ENCODE data around the gene SCML1.
"Not testable (repeated sequence)": the region's sequence is repeated elsewhere in the genome, so short reads cannot be mapped to it uniquely, and the experiment has no call there.

The SCML1 gene

DNA sequence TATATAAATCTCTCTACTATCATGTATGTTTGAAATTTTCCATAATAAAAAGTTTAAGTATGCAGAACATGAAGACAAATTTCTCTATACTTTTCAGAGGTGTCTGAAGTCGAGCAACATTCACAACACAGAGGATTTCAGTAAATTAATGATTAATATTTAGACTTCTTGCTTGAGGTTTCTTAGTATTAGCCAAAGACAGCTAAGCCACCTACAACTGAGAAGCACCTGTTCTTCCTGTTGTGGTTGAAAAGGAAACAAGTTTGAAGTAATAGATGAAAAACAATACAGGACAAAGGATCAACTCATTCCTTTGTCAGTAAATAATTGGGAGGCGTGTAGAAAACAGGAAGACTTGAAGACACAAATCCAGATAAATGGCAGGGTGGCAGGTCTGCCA lies 21.1 kb downstream of the SCML1 start:
- Histone ChIP-seq H3K9me3 (ENCODE audit: control insufficient read depth in 5 of 5, low read length in 5 of 5) (no peaks in the 10 kb centered on the region), H3K36me3 (ENCODE audit: control insufficient read depth in 5 of 5, insufficient read depth in 5 of 5, low read length in 5 of 5) (no peaks in the 10 kb centered on the region), H3K4me3 (ENCODE audit: low read depth in 1 of 5, low read length in 5 of 5) (no peak overlapping the region), H3K27ac (ENCODE audit: low read depth, low read length) (no peak overlapping the region), H3K27me3 (ENCODE audit: control insufficient read depth in 5 of 5, insufficient read depth in 4 of 5, low read length in 5 of 5) (peaks cover 0 to 4% (median 0%) of the 10 kb centered on the region in 5 donors), H3K9ac (ENCODE audit: low read length in 5 of 5) (no peak overlapping the region), H3K4me1 (ENCODE audit: control insufficient read depth in 5 of 5, insufficient read depth in 5 of 5, low read length in 5 of 5) (peaks cover 0 to 8% (median 0%) of the 10 kb centered on the region in 5 donors)

GRCh38 chrX:17759990-17760389 lies 22.7 kb downstream of the SCML1 start:
- Histone ChIP-seq H3K9ac (ENCODE audit: low read length in 5 of 5) (no peak overlapping the region), H3K27me3 (ENCODE audit: control insufficient read depth in 5 of 5, insufficient read depth in 4 of 5, low read length in 5 of 5) (peaks cover 0 to 5% (median 4%) of the 10 kb centered on the region in 5 donors), H3K4me1 (ENCODE audit: control insufficient read depth in 5 of 5, insufficient read depth in 5 of 5, low read length in 5 of 5) (peaks cover 0 to 8% (median 0%) of the 10 kb centered on the region in 5 donors), H3K27ac (ENCODE audit: low read depth, low read length) (no peak overlapping the region), H3K4me3 (ENCODE audit: low read depth in 1 of 5, low read length in 5 of 5) (no peak overlapping the region), H3K36me3 (ENCODE audit: control insufficient read depth in 5 of 5, insufficient read depth in 5 of 5, low read length in 5 of 5) (no peaks in the 10 kb centered on the region), H3K9me3 (ENCODE audit: control insufficient read depth in 5 of 5, low read length in 5 of 5) (peaks cover 0 to 4% (median under 1%) of the 10 kb centered on the region in 5 donors)

DNA sequence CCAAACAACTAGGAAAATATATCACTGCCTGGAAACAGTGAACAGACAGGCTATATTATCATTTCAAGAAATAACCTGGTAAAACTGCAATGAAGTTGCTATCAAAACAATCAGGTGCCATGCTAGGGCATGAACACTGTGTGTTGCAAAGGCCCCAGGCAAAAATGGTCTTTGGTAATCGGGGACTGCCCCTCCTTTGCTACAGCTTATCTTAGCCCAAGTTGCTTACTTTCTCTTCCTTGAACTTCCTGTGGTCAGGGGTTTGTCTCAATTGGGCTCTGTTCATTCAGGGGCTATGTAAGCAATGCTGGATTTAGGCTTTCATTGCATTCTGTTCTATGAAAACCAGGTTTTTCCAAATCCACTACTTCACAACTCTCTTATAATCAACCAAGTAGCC lies 30.4 kb downstream of the SCML1 start:
- no peak overlapping the region for H3K27ac ChIP-seq (ENCODE audit: low read depth, low read length)
- peaks cover 0 to 24% (median 18%) of the 10 kb centered on the region in 5 donors for H3K27me3 ChIP-seq (ENCODE audit: control insufficient read depth in 5 of 5, insufficient read depth in 4 of 5, low read length in 5 of 5)
- peaks cover 0 to 11% (median 4%) of the 10 kb centered on the region in 5 donors for H3K9me3 ChIP-seq (ENCODE audit: control insufficient read depth in 5 of 5, low read length in 5 of 5)
- H3K36me3 ChIP-seq (ENCODE audit: control insufficient read depth in 5 of 5, insufficient read depth in 5 of 5, low read length in 5 of 5), result no peaks in the 10 kb centered on the region
- H3K4me1 ChIP-seq (ENCODE audit: control insufficient read depth in 5 of 5, insufficient read depth in 5 of 5, low read length in 5 of 5), result no peaks in the 10 kb centered on the region
- no peak overlapping the region for H3K4me3 ChIP-seq (ENCODE audit: low read depth in 1 of 5, low read length in 5 of 5)
- H3K9ac ChIP-seq (ENCODE audit: low read length in 5 of 5), result no peak overlapping the region

- no peak overlapping the region for H3K27ac ChIP-seq (ENCODE audit: low read depth, low read length)
- no peaks in the 10 kb centered on the region for H3K4me1 ChIP-seq (ENCODE audit: control insufficient read depth in 5 of 5, insufficient read depth in 5 of 5, low read length in 5 of 5)
- no peak overlapping the region for H3K4me3 ChIP-seq (ENCODE audit: low read depth in 1 of 5, low read length in 5 of 5)
- peaks cover 6 to 37% (median 23%) of the 10 kb centered on the region in 5 donors for H3K27me3 ChIP-seq (ENCODE audit: control insufficient read depth in 5 of 5, insufficient read depth in 4 of 5, low read length in 5 of 5)
- H3K36me3 ChIP-seq (ENCODE audit: control insufficient read depth in 5 of 5, insufficient read depth in 5 of 5, low read length in 5 of 5), result no peaks in the 10 kb centered on the region
- peaks cover 0 to 11% (median 4%) of the 10 kb centered on the region in 5 donors for H3K9me3 ChIP-seq (ENCODE audit: control insufficient read depth in 5 of 5, low read length in 5 of 5)
- H3K9ac ChIP-seq (ENCODE audit: low read length in 5 of 5), result no peak overlapping the region
Observed at GRCh38 chrX:17768997-17769396, 31.7 kb downstream of the SCML1 start.

DNA sequence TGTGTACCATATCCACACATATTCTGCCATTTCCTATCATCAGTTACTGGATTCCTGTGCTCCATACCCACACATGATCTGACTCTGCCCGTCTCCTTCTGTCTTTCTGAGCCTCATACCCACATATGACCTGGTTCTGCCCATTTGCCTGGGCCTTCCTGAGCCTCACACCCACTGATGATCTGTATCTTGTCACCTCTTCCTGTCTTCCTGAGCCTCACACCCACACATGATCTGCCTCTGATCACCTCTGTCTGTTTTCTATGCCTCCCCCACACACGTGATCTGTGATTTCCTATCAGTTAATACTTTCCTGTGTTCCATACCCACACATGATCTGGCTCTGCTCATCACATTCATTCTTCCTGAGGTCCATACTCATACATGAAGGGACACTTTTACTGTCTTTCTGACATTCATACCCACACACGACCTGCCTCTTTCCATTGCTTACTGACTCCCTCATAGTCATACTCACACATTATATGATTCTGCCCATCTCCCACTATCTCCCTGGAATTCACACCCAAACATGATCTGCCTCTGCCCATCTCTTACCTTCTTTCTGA lies 32.5 kb downstream of the SCML1 start:
- Histone ChIP-seq H3K4me1 (ENCODE audit: control insufficient read depth in 5 of 5, insufficient read depth in 5 of 5, low read length in 5 of 5) (no peaks in the 10 kb centered on the region), H3K27me3 (ENCODE audit: control insufficient read depth in 5 of 5, insufficient read depth in 4 of 5, low read length in 5 of 5) (peaks cover 6 to 37% (median 23%) of the 10 kb centered on the region in 5 donors)

DNA sequence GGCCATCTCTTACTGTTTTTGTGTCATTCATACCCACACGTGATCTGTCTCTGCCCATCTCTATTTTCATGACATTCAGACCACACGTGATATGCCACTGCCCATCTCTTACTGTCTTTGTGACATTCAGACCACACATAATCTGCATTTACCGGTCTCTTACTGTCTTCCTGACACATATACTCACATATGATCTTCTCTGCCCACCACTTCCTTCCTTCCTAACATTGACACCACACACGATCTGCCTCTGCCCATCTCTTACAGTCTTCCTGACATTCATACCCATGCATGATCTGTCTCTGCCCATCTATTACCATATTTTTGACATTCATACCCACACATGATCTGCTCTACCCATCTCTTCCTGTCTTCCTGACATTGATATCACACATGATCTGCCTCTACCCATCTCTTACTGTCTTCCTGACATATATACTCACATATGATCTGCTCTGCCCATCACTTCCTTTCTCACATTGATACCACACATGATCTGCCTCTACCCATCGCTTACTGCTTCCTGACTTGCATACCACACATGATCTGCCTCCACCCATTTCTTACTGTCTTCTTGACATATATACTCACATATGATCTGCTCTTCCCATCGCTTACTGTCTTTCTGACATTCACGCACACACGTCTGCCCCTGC lies 36.1 kb downstream of the SCML1 start:
- Histone ChIP-seq H3K9ac (ENCODE audit: low read length in 5 of 5) (no peak overlapping the region), H3K4me3 (ENCODE audit: low read depth in 1 of 5, low read length in 5 of 5) (no peak overlapping the region), H3K36me3 (ENCODE audit: control insufficient read depth in 5 of 5, insufficient read depth in 5 of 5, low read length in 5 of 5) (no peaks in the 10 kb centered on the region), H3K9me3 (ENCODE audit: control insufficient read depth in 5 of 5, low read length in 5 of 5) (peaks cover 0 to 5% (median 4%) of the 10 kb centered on the region in 5 donors), H3K4me1 (ENCODE audit: control insufficient read depth in 5 of 5, insufficient read depth in 5 of 5, low read length in 5 of 5) (no peaks in the 10 kb centered on the region), H3K27ac (ENCODE audit: low read depth, low read length) (no peak overlapping the region), H3K27me3 (ENCODE audit: control insufficient read depth in 5 of 5, insufficient read depth in 4 of 5, low read length in 5 of 5) (peaks cover 5 to 31% (median 18%) of the 10 kb centered on the region in 5 donors)

More for the DNA sequence above, 32.5 kb downstream of the SCML1 start:
- H3K4me3 ChIP-seq (ENCODE audit: low read depth in 1 of 5, low read length in 5 of 5), result no peak overlapping the region
- H3K36me3 ChIP-seq (ENCODE audit: control insufficient read depth in 5 of 5, insufficient read depth in 5 of 5, low read length in 5 of 5), result no peaks in the 10 kb centered on the region
- H3K9me3 ChIP-seq (ENCODE audit: control insufficient read depth in 5 of 5, low read length in 5 of 5), result peaks cover 0 to 9% (median 4%) of the 10 kb centered on the region in 5 donors
- H3K27ac ChIP-seq (ENCODE audit: low read depth, low read length), result no peak overlapping the region
- no peak overlapping the region for H3K9ac ChIP-seq (ENCODE audit: low read length in 5 of 5)

GRCh38 chrX:17774053-17774452 lies 36.8 kb downstream of the SCML1 start:
- peaks cover 0 to 7% (median 4%) of the 10 kb centered on the region in 5 donors for H3K9me3 ChIP-seq (ENCODE audit: control insufficient read depth in 5 of 5, low read length in 5 of 5)
- H3K4me1 ChIP-seq (ENCODE audit: control insufficient read depth in 5 of 5, insufficient read depth in 5 of 5, low read length in 5 of 5), result no peaks in the 10 kb centered on the region
- no peak overlapping the region for H3K27ac ChIP-seq (ENCODE audit: low read depth, low read length)
- peaks cover 5 to 31% (median 18%) of the 10 kb centered on the region in 5 donors for H3K27me3 ChIP-seq (ENCODE audit: control insufficient read depth in 5 of 5, insufficient read depth in 4 of 5, low read length in 5 of 5)
- H3K4me3 ChIP-seq (ENCODE audit: low read depth in 1 of 5, low read length in 5 of 5), result no peak overlapping the region
- H3K36me3 ChIP-seq (ENCODE audit: control insufficient read depth in 5 of 5, insufficient read depth in 5 of 5, low read length in 5 of 5), result no peaks in the 10 kb centered on the region
- H3K9ac ChIP-seq (ENCODE audit: low read length in 5 of 5), result no peak overlapping the region

DNA sequence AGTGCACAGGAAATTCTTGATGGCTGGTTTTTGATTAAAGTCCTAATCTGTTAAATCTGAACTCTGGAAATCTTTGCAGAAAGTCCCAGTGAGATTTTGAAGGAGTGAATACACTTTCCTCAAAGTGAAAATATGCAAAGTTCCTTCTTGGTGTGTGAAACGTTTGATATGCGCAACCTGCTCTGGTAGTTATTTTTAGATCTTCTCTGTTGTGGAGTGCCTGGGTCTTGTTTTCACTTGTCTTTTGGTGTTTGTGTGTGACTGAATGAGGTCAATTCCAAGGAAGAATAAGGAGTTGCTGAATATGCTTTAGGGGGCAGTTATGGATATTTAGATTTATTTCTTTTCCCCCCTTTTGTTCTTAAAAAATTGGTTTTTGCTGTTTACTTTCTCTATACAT lies 41.7 kb downstream of the SCML1 start:
- H3K36me3 ChIP-seq (ENCODE audit: control insufficient read depth in 5 of 5, insufficient read depth in 5 of 5, low read length in 5 of 5), result no peaks in the 10 kb centered on the region
- no peak overlapping the region for H3K27ac ChIP-seq (ENCODE audit: low read depth, low read length)
- no peak overlapping the region for H3K9ac ChIP-seq (ENCODE audit: low read length in 5 of 5)
- H3K4me3 ChIP-seq (ENCODE audit: low read depth in 1 of 5, low read length in 5 of 5), result no peak overlapping the region
- peaks cover 0 to 3% (median under 1%) of the 10 kb centered on the region in 5 donors for H3K27me3 ChIP-seq (ENCODE audit: control insufficient read depth in 5 of 5, insufficient read depth in 4 of 5, low read length in 5 of 5)
- no peaks in the 10 kb centered on the region for H3K4me1 ChIP-seq (ENCODE audit: control insufficient read depth in 5 of 5, insufficient read depth in 5 of 5, low read length in 5 of 5)
- peaks cover 0 to 17% (median 14%) of the 10 kb centered on the region in 5 donors for H3K9me3 ChIP-seq (ENCODE audit: control insufficient read depth in 5 of 5, low read length in 5 of 5)

DNA sequence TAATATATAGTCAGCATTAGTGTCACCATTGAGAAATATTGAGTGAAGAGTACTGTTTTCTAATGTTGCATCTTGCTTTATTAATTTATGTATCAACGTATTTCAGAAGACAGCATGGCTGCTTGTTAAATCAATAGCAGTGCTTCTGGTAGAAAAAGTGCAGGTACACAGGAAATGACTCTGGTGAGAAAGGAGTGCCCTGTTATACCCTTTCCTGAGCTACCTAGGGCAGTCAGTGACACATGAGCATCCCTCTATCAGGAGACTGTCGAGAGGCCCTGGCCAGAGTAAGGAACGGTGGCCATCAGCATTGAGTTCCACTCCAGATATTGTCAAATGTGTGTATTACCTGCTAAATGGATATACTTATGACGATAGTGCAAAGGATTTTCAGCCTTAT lies 42.1 kb downstream of the SCML1 start:
- Histone ChIP-seq H3K4me1 (ENCODE audit: control insufficient read depth in 5 of 5, insufficient read depth in 5 of 5, low read length in 5 of 5) (no peaks in the 10 kb centered on the region), H3K9ac (ENCODE audit: low read length in 5 of 5) (no peak overlapping the region), H3K27ac (ENCODE audit: low read depth, low read length) (no peak overlapping the region), H3K27me3 (ENCODE audit: control insufficient read depth in 5 of 5, insufficient read depth in 4 of 5, low read length in 5 of 5) (peaks cover 0 to 2% (median 0%) of the 10 kb centered on the region in 5 donors), H3K36me3 (ENCODE audit: control insufficient read depth in 5 of 5, insufficient read depth in 5 of 5, low read length in 5 of 5) (no peaks in the 10 kb centered on the region), H3K4me3 (ENCODE audit: low read depth in 1 of 5, low read length in 5 of 5) (no peak overlapping the region), H3K9me3 (ENCODE audit: control insufficient read depth in 5 of 5, low read length in 5 of 5) (peaks cover 0 to 17% (median 14%) of the 10 kb centered on the region in 5 donors)

GRCh38 chrX:17786554-17787347 lies 49.5 kb downstream of the SCML1 start:
- H3K4me1 ChIP-seq (ENCODE audit: control insufficient read depth in 5 of 5, insufficient read depth in 5 of 5, low read length in 5 of 5); H3K36me3 ChIP-seq (ENCODE audit: control insufficient read depth in 5 of 5, insufficient read depth in 5 of 5, low read length in 5 of 5); H3K9me3 ChIP-seq (ENCODE audit: control insufficient read depth in 5 of 5, low read length in 5 of 5); H3K27ac ChIP-seq (ENCODE audit: low read depth, low read length); H3K9ac ChIP-seq (ENCODE audit: low read length in 5 of 5); H3K4me3 ChIP-seq (ENCODE audit: low read depth in 1 of 5, low read length in 5 of 5): not testable (repeated sequence)
- H3K27me3 ChIP-seq (ENCODE audit: control insufficient read depth in 5 of 5, insufficient read depth in 4 of 5, low read length in 5 of 5), result peaks cover 3 to 19% (median 9%) of the 10 kb centered on the region in 5 donors
